ENCODE results near the gene PTPRM.
"Not testable (repeated sequence)": the region's sequence is repeated elsewhere in the genome, so short reads cannot be mapped to it uniquely, and the experiment has no call there.

The PTPRM gene

GRCh38 chr18:8424481-8424880, 857.4 kb downstream of the PTPRM start:
- DNase-seq (ENCODE audit: low read depth, low spot score): peak; percentile 48

GRCh38 chr18:8424917-8425725, 858.0 kb downstream of the PTPRM start:
- peak; percentile 86 for DNase-seq (ENCODE audit: low read depth, low spot score)

- DNase-seq (ENCODE audit: low read depth, low spot score): no peak
Observed at GRCh38 chr18:8426401-8426800, 859.3 kb downstream of the PTPRM start.

GRCh38 chr18:8427339-8427738, 860.2 kb downstream of the PTPRM start:
- DNase-seq (ENCODE audit: low read depth, low spot score): no peak

- DNase-seq (ENCODE audit: low read depth, low spot score): no peak
Observed at GRCh38 chr18:8428951-8429350, 861.8 kb downstream of the PTPRM start.

GRCh38 chr18:8431036-8431435, 863.9 kb downstream of the PTPRM start:
- no peak for DNase-seq (ENCODE audit: low read depth, low spot score)

GRCh38 chr18:8433323-8433722, 866.2 kb downstream of the PTPRM start:
- no peak for DNase-seq (ENCODE audit: low read depth, low spot score)

GRCh38 chr18:8433771-8434170, 866.7 kb downstream of the PTPRM start:
- DNase-seq (ENCODE audit: low read depth, low spot score): no peak

GRCh38 chr18:8435376-8435775, 868.3 kb downstream of the PTPRM start:
- DNase-seq (ENCODE audit: low read depth, low spot score): no peak

- no peak for DNase-seq (ENCODE audit: low read depth, low spot score)
Observed at GRCh38 chr18:8439055-8439454, 871.9 kb downstream of the PTPRM start.

GRCh38 chr18:8443505-8443904, 876.4 kb downstream of the PTPRM start:
- no peak for DNase-seq (ENCODE audit: low read depth, low spot score)

- not testable (repeated sequence) for DNase-seq (ENCODE audit: low read depth, low spot score)
Observed at GRCh38 chr18:8446936-8447335, 879.8 kb downstream of the PTPRM start.

GRCh38 chr18:8448130-8448529, 881.0 kb downstream of the PTPRM start:
- no peak for DNase-seq (ENCODE audit: low read depth, low spot score)

- no peak for DNase-seq (ENCODE audit: low read depth, low spot score)
Observed at GRCh38 chr18:8450013-8450412, 882.9 kb downstream of the PTPRM start.

GRCh38 chr18:8450898-8451665, 884.0 kb downstream of the PTPRM start:
- no peak for DNase-seq (ENCODE audit: low read depth, low spot score)

GRCh38 chr18:8453528-8453927, 886.4 kb downstream of the PTPRM start:
- DNase-seq (ENCODE audit: low read depth, low spot score): no peak

GRCh38 chr18:8454136-8454535, 887.0 kb downstream of the PTPRM start:
- DNase-seq (ENCODE audit: low read depth, low spot score): no peak

- no peak for DNase-seq (ENCODE audit: low read depth, low spot score)
Observed at GRCh38 chr18:8455661-8456614, 888.8 kb downstream of the PTPRM start.

All from astrocyte of the hippocampus (primary cell).